Pericardium fibroblast (primary cell): Measurements from ENCODE around the gene NAP1L2. TPM values are rescaled to one million over a fixed set of nuclear protein-coding genes. Genes with fewer than 3 reads are reported as not detected.

Experiments used
- total RNA-seq: library from RNA; depleted of rRNA; stranded (reverse); fragments of >200 nt; gene quantifications from 2 replicates; pipeline ENCODE4 v1.2.3, GENCODE V29; 2015

Gene NAP1L2, protein sequence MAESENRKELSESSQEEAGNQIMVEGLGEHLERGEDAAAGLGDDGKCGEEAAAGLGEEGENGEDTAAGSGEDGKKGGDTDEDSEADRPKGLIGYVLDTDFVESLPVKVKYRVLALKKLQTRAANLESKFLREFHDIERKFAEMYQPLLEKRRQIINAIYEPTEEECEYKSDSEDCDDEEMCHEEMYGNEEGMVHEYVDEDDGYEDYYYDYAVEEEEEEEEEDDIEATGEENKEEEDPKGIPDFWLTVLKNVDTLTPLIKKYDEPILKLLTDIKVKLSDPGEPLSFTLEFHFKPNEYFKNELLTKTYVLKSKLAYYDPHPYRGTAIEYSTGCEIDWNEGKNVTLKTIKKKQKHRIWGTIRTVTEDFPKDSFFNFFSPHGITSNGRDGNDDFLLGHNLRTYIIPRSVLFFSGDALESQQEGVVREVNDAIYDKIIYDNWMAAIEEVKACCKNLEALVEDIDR
- not detected in 2 replicates for total RNA-seq

GRCh38 chrX:73214426-73215094 is at the start of gene NAP1L2:
Gene NAP1L2, minus strand, starts transcription at chrX:73214851. Its CDS starts 359 bp downstream, at chrX:73214492.

Other genes starting within 250 kb of the NAP1L2 start
- gene PABPC1L2B, start 211.9 kb downstream of the NAP1L2 start, total RNA-seq, result not detected in 2 replicates
- not detected in 2 replicates for gene PABPC1L2A, start 135.3 kb downstream of the NAP1L2 start, total RNA-seq
- gene CDX4, start 232.2 kb upstream of the NAP1L2 start, total RNA-seq, result not detected in 2 replicates